Activated T-helper 9 cell treated with anti-CD3 and anti-CD28 coated beads, Interleukin-2, amount 50 U/mL, for 16 hours (primary cell): Measurements from ENCODE around the gene MRC2.

Experiments
- DNase-seq: peaks from one replicate; pipeline ENCODE4 v3.0.0-alpha.2; 2020; ENCODE audit warnings: low read depth

The MRC2 gene

GRCh38 chr17:62701706-62702085 lies 74.2 kb downstream of the MRC2 start:
- DNase-seq, result no peak

DNA sequence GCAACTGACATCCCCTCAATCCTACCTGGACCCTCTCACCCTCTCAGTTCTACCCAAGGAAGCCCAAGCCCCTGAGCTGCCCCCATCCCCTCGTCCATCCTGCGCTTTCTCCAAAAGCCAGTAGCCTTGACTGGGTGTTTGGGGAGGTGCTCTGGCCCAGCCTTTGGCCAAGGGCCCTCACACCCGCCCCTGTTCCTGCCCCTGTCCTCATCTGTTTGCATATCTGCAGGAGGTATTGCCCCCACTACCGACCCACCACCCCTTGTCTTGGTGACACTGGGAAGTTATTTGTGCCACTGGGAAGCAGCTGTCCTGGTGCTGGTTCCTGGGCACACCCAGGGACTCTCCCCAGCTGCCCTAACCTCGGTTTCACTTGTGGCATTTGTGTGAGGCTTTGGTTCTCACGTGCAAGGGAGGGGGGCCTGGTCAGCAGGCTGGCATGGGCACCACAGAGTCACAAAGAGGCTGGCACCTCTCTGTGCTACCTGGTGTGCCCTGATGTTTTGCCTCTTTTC lies 75.3 kb downstream of the MRC2 start:
- no peak for DNase-seq

DNA sequence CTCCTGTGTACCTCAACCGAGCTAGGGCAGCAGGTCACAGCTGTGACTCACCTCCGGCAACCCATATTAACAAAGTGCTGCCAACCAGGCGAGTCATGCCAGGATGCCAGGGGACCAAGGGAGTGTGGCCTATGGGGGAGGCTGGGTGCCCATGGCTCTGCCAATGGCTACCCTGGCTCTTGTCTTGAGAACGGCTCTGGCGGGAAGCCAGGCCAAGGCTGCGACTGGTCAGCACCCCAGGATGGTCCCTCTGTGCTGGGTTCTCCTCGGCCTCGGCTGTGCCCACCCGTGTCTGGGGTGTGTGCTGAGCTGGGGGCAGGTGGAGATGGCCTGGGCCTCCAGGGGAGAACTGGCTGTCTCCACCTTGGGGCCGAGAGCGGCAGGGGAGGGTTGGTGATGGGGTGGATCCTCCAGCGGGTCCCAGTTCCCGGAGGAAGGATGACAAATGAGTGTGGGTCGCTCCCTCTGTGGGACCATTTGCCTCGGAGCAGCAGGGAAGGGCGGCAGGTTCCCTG lies 75.8 kb downstream of the MRC2 start:
- DNase-seq, result no peak

GRCh38 chr17:62703776-62704380 lies 76.4 kb downstream of the MRC2 start:
- peak; percentile 66 for DNase-seq

DNA sequence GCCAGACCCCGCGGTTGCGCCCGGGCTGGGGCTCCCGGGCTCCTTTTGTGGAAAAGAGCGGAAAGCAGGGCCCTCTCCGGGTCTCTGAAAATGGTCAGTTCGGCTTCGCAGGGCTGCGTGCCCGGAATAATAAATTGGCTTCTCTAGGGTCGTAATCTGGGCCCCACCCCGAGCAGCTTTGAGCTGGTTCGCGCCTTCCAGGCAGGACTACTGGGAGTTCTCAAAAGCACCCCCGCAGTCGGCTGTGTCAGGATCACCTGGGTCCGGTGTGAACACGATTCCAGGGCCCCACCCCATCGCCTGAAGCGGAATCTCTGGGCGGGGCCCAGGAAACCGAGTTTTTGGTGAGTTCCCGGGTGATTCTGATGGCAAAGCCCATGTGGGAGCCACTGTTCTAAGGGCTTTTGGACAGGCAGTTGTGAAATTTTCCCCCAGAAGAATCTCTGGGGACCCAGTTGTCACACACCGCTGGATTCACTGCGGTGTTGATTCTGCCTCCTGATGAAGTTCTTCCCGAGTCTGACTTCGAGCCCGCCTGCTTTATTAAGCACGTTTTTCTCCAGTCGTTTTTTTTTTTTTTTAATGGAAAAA lies 77.0 kb downstream of the MRC2 start:
- DNase-seq, result no peak

DNA sequence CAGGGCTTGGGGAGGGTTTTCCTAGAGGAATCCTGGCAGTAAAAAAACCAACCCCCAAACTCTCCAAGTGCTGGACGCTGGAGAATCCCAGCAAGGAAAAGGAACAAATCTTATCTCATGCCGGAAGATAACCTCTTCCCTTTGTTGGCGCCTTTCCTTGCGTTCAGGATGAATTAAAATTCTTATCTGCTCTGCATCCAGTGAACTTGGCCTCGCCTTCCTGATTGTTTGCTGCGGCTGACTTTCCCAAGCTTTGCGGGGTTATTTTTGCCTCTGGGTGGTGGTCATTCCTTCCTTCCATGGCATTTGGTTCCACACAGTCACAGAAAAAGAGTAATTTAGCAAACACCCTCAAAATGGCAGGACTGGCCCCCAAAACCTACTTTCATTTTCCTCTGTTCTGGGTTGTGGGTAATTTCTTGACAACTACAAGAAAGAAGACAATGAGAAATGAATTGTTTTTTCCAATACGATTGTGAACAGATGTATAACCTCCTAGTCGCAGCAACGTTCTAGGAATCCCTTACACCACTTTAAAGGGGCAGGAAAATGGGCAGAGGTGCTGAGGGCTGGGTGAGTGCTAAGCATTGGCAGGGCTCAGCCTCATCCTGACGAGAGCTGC lies 77.8 kb downstream of the MRC2 start:
- no peak for DNase-seq

- DNase-seq, result no peak
These were observed 78.5 kb downstream of the MRC2 start for GRCh38 chr17:62705778-62706597.

- DNase-seq, result no peak
These were observed 79.3 kb downstream of the MRC2 start for GRCh38 chr17:62706598-62707424.

GRCh38 chr17:62707425-62707739 lies 79.9 kb downstream of the MRC2 start:
- DNase-seq, result no peak

DNA sequence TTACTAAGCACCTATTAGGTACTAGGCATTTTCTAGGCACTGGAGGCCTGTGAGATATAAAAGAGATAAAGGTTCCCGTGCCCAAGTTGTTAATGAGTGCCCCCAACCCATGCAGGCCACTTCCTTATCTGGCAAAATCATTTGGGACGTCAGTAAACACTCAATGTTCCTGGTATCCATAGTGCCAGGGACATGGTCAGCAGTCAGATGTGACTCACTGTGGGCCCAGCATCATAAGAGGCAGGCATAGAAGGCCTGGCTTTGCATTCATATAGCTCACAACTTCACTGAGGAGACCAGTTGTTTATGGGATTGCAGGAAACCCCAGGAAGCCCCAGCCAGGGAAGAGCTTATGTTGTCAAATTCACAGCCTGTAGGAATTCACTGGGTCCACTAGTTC lies 81.1 kb downstream of the MRC2 start:
- no peak for DNase-seq

GRCh38 chr17:62712171-62712581 lies 84.7 kb downstream of the MRC2 start:
- no peak for DNase-seq

DNA sequence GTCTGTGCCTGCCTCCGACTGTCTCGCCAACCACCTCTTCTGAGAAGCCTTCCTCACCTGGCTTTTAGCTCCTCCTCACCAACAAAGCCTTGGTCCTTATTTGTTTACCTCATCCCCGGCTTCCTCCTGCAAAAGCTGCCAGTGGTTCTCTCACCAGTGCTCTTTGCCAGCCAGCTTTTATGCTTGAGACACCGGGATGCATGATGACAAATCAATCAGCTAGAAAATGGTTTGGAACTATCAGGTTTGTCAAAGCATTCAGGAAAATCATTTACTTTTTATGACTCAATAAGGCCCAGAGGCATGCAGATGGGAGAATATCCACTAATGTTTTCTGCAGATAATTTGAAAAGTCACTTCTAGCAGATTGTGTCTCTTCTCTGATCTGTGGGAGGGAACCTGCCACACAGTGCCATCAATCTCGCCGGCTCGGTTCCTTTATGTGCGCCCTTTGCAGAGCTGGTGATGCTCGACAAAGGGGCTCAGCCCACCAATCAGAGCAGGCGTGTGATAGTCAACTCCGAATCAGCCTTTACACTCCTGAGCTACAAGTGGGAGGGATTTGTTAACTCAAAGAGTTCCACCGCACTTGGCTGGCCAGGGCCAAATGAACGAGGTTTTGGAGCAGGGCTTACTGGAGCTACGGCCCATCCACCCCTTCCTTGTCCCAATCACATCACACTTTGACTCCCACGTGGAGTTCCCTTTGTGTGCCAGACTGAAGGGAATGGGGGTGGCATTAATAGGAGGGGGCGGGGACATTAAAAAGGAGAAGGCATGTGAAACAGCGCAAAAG lies 85.8 kb downstream of the MRC2 start:
- no peak for DNase-seq

- DNase-seq, result no peak
These were observed 86.7 kb downstream of the MRC2 start for GRCh38 chr17:62714016-62714777.

GRCh38 chr17:62715882-62716390 lies 88.5 kb downstream of the MRC2 start:
- DNase-seq, result no peak

- DNase-seq, result no peak
These were observed 89.5 kb downstream of the MRC2 start for GRCh38 chr17:62716834-62717588.

- no peak for DNase-seq
These were observed 90.1 kb downstream of the MRC2 start for GRCh38 chr17:62717589-62717855.

DNA sequence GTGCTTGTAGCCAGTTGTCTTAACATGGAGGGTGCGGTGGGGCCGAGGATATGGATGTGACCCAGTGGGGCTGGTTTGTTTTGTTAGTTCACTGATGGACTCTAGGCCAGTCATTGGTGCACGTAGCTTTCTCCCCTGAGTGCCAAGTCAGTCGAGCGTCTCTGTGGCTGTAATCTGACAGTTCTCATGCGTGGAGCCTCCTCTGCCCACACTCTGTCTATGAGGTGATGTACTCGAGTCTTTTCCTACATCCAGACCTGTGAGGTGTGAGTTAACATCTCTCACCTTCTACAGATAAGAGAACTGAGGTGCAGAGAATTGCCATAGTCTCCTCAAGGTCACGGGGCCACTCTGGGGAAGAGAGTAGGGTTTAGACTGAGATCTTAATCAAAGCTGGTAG lies 90.4 kb downstream of the MRC2 start:
- no peak for DNase-seq

GRCh38 chr17:62718429-62718828 lies 91.0 kb downstream of the MRC2 start:
- no peak for DNase-seq

DNA sequence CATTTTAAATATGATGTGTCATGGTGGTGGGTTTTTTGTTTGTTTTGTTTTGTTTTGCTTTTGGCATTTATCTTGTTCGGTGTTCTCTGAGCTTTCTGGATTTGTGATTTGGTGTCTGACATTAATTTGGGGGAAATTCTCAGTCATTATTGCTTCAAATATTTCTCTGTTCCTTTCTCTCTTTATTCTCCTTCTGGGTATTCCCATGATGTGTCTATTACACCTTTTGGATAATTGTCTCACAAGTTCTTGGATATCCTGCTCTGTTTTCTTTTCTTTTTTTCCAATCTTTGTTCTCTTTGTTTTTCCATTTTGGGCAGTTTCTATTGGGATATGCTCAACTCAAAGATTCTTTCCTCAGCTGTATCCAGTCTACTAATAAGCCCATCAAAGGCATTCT lies 92.1 kb downstream of the MRC2 start:
- no peak for DNase-seq
